Activated CD8-positive, alpha-beta memory T cell treated with anti-CD3 and anti-CD28 coated beads, Interleukin-2, amount 50 U/mL, for 48 hours (primary cell): ENCODE results near the gene TPSG1.
"Not testable (repeated sequence)": the region's sequence is repeated elsewhere in the genome, so short reads cannot be mapped to it uniquely, and the experiment has no call there.

Experiments used
- DNase-seq: peaks from one replicate; pipeline ENCODE4 v3.0.0-alpha.2; 2020

TPSG1 gene

GRCh38 chr16:1225051-1225451 is at the start of gene TPSG1:
Gene TPSG1, minus strand, starts transcription at chr16:1225268. Its CDS starts 16 bp downstream, at chr16:1225252.
- DNase-seq, result no peak

GRCh38 chr16:1274767-1275166 is 49.7 kb upstream of the TPSG1 start:
- no peak for DNase-seq

GRCh38 chr16:1273816-1274215 is 48.7 kb upstream of the TPSG1 start:
- DNase-seq, result no peak

GRCh38 chr16:1272453-1273198 is 47.6 kb upstream of the TPSG1 start:
- DNase-seq, result no peak

- not testable (repeated sequence) for DNase-seq
These were observed 46.8 kb upstream of the TPSG1 start for GRCh38 chr16:1271724-1272413.

GRCh38 chr16:1271380-1271723 is 46.3 kb upstream of the TPSG1 start:
- no peak for DNase-seq

- not testable (repeated sequence) for DNase-seq
These were observed 44.4 kb upstream of the TPSG1 start for GRCh38 chr16:1269418-1269817.

- DNase-seq, result no peak
These were observed 40.8 kb upstream of the TPSG1 start for GRCh38 chr16:1265826-1266225.

GRCh38 chr16:1265090-1265630 is 40.1 kb upstream of the TPSG1 start:
- DNase-seq, result no peak

- no peak for DNase-seq
These were observed 39.4 kb upstream of the TPSG1 start for GRCh38 chr16:1264345-1265089.

GRCh38 chr16:1263591-1264344 is 38.7 kb upstream of the TPSG1 start:
- DNase-seq, result no peak

- DNase-seq, result no peak
These were observed 37.8 kb upstream of the TPSG1 start for GRCh38 chr16:1262846-1263221.

GRCh38 chr16:1262210-1262845 is 37.3 kb upstream of the TPSG1 start:
- no peak for DNase-seq

GRCh38 chr16:1261131-1261892 is 36.2 kb upstream of the TPSG1 start:
- DNase-seq, result no peak

GRCh38 chr16:1260101-1260680 is 35.1 kb upstream of the TPSG1 start:
- DNase-seq, result no peak

GRCh38 chr16:1259760-1260068 is 34.6 kb upstream of the TPSG1 start:
- DNase-seq, result no peak

- DNase-seq, result no peak
These were observed 34.1 kb upstream of the TPSG1 start for GRCh38 chr16:1258906-1259759.

GRCh38 chr16:1258225-1258600 is 33.1 kb upstream of the TPSG1 start:
- no peak for DNase-seq

- DNase-seq, result no peak
These were observed 32.6 kb upstream of the TPSG1 start for GRCh38 chr16:1257561-1258224.

- DNase-seq, result no peak
These were observed 31.8 kb upstream of the TPSG1 start for GRCh38 chr16:1256874-1257322.
